ENCODE measurements around the gene BFSP1. TPM values are rescaled to one million over a fixed set of nuclear protein-coding genes. Genes with fewer than 3 reads are reported as not detected.

The BFSP1 gene
- total RNA-seq, 4 donors from 2014 or later, result 1.5 to 5.1 (median 3.1) TPM

- H3K4me1 ChIP-seq, result no peaks in the 10 kb centered on the region
- no peak overlapping the region for H3K27ac ChIP-seq
- TF ChIP-seq CTCF (IDR thresholded peaks at IDR 0.05) (no peak), POLR2A (IDR thresholded peaks at IDR 0.05) (no peak)
- H3K36me3 ChIP-seq, result no peaks in the 10 kb centered on the region
- no peaks in the 10 kb centered on the region for H3K9me3 ChIP-seq
- DNase-seq, result no peak
- intact Hi-C loops (cut with DNase I; ENCODE audit: low total_unique reads), result no loop called here
- H3K4me3 ChIP-seq, result no peak overlapping the region
- no peaks in the 10 kb centered on the region for H3K27me3 ChIP-seq
These were observed 16.1 kb downstream of the BFSP1 start for GRCh38 chr20:17515053-17515452.

GRCh38 chr20:17513939-17514338 is 17.2 kb downstream of the BFSP1 start:
- DNase-seq, result no peak
- H3K9me3 ChIP-seq, result no peaks in the 10 kb centered on the region
- no peak overlapping the region for H3K4me3 ChIP-seq
- H3K27me3 ChIP-seq, result no peaks in the 10 kb centered on the region
- no peaks in the 10 kb centered on the region for H3K4me1 ChIP-seq
- TF ChIP-seq CTCF (IDR thresholded peaks at IDR 0.05), result no peak
- TF ChIP-seq POLR2A (IDR thresholded peaks at IDR 0.05), result no peak
- H3K27ac ChIP-seq, result no peak overlapping the region
- H3K36me3 ChIP-seq, result no peaks in the 10 kb centered on the region
- intact Hi-C loops (cut with DNase I; ENCODE audit: low total_unique reads), result no loop called here

- H3K27ac ChIP-seq, result no peak overlapping the region
- H3K4me1 ChIP-seq, result no peaks in the 10 kb centered on the region
- H3K27me3 ChIP-seq, result no peaks in the 10 kb centered on the region
- TF ChIP-seq POLR2A (IDR thresholded peaks at IDR 0.05) (no peak), CTCF (IDR thresholded peaks at IDR 0.05) (no peak)
- no peak overlapping the region for H3K4me3 ChIP-seq
- intact Hi-C loops (cut with DNase I; ENCODE audit: low total_unique reads), result no loop called here
- no peaks in the 10 kb centered on the region for H3K36me3 ChIP-seq
- no peaks in the 10 kb centered on the region for H3K9me3 ChIP-seq
- DNase-seq, result no peak
These were observed 19.8 kb downstream of the BFSP1 start for GRCh38 chr20:17511401-17511800.

GRCh38 chr20:17510548-17510947 is 20.6 kb downstream of the BFSP1 start:
- no peaks in the 10 kb centered on the region for H3K9me3 ChIP-seq
- TF ChIP-seq POLR2A (IDR thresholded peaks at IDR 0.05), result no peak
- TF ChIP-seq CTCF (IDR thresholded peaks at IDR 0.05), result no peak
- H3K27ac ChIP-seq, result no peak overlapping the region
- DNase-seq, result no peak
- no peaks in the 10 kb centered on the region for H3K4me1 ChIP-seq
- intact Hi-C loops (cut with DNase I; ENCODE audit: low total_unique reads), result no loop called here
- no peaks in the 10 kb centered on the region for H3K27me3 ChIP-seq
- H3K4me3 ChIP-seq, result no peak overlapping the region
- H3K36me3 ChIP-seq, result no peaks in the 10 kb centered on the region

GRCh38 chr20:17508756-17509155 is 22.4 kb downstream of the BFSP1 start:
- H3K4me3 ChIP-seq, result no peak overlapping the region
- TF ChIP-seq CTCF (IDR thresholded peaks at IDR 0.05), result no peak
- TF ChIP-seq POLR2A (IDR thresholded peaks at IDR 0.05), result no peak
- no peak overlapping the region for H3K27ac ChIP-seq
- no peaks in the 10 kb centered on the region for H3K4me1 ChIP-seq
- H3K36me3 ChIP-seq, result no peaks in the 10 kb centered on the region
- intact Hi-C loops (cut with DNase I; ENCODE audit: low total_unique reads), result no loop called here
- no peaks in the 10 kb centered on the region for H3K9me3 ChIP-seq
- H3K27me3 ChIP-seq, result no peaks in the 10 kb centered on the region
- no peak for DNase-seq
